GM20000 (cell line): Measurements from ENCODE around the gene ANP32A.

Source experiments
- DNase-seq: peaks from one replicate; pipeline ENCODE4 v3.0.0; 2012; ENCODE audit warnings: low spot score
- TF ChIP-seq, protein P1 (sequence below): IDR thresholded peaks from 2 replicates; pipeline ENCODE4 v1.5.1; 2012; ENCODE audit warnings: mild to moderate bottlenecking, control low read depth; ENCODE audit errors: extremely low read depth, missing control alignments

Gene ANP32A

DNA sequence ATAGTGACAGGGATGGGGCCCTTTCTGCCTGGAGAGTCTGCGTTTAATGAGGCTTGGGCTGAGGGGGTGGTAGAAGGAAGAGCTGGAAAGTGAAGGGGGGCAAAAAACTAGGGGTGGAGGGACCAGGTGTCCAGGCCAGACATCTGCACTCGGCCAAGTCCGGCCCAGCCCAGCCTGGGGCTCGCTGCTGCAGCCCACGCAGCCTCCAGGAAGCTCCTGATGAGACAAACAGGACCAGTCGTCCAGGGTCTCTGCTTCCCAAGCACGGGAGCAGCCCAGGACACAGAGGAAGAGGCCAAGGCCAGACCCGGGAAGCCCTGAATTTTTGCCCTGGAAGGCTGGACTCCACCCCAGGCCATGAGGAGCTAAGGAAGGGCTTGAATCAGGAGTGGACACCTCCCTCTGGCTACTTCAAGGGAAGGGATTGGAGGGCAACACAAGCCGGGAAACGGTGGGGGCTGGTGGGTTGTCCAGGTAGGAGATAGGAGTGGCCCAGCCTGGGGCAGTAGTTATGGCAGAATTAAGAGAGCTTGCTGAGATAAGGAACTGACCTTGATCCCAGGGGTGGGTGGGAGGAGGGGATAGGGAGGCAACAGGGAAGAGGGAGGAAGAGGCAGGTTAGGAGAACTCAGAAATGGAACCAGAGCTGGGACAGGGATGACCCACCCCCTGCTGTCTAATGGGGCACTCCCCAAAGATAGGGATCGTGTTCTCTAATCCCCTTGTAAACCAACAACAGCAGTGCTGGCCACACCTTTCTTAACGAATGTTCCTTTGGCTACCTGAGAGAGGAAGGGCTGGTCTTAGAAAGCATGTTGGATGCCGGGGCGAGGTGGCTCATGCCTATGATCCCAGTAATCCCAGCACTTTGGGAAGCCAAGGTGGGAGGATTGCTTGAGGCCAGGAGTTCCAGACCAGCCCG, 89.5 kb downstream of the ANP32A start:
- TF ChIP-seq, protein P1, sequence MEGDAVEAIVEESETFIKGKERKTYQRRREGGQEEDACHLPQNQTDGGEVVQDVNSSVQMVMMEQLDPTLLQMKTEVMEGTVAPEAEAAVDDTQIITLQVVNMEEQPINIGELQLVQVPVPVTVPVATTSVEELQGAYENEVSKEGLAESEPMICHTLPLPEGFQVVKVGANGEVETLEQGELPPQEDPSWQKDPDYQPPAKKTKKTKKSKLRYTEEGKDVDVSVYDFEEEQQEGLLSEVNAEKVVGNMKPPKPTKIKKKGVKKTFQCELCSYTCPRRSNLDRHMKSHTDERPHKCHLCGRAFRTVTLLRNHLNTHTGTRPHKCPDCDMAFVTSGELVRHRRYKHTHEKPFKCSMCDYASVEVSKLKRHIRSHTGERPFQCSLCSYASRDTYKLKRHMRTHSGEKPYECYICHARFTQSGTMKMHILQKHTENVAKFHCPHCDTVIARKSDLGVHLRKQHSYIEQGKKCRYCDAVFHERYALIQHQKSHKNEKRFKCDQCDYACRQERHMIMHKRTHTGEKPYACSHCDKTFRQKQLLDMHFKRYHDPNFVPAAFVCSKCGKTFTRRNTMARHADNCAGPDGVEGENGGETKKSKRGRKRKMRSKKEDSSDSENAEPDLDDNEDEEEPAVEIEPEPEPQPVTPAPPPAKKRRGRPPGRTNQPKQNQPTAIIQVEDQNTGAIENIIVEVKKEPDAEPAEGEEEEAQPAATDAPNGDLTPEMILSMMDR = no peak

DNA sequence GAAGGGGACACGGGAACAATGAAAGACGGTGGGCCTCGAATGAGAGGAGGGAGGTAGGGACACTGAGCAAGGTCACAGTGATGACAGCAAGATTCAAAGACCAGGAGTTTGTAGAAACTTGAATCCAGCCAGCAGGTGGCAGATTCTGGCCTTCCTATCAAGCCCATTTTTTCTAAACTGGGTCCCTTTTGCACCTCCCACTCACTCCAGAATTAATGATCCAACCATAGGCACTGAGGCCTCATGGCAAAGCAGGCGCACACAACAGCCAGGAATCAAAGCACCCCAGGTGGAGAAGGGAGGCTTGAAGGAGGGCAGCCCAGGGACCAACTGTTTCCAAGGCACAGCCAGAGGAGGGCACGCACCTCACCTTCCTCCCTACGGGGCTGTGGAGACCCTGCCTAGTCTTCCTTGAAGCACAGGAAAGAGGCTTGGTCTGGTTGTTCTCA, 90.2 kb downstream of the ANP32A start:
- TF ChIP-seq, protein P1 = peak; percentile 29
- DNase-seq = no peak

More for the DNA sequence above, 89.5 kb downstream of the ANP32A start:
- DNase-seq = no peak

DNA sequence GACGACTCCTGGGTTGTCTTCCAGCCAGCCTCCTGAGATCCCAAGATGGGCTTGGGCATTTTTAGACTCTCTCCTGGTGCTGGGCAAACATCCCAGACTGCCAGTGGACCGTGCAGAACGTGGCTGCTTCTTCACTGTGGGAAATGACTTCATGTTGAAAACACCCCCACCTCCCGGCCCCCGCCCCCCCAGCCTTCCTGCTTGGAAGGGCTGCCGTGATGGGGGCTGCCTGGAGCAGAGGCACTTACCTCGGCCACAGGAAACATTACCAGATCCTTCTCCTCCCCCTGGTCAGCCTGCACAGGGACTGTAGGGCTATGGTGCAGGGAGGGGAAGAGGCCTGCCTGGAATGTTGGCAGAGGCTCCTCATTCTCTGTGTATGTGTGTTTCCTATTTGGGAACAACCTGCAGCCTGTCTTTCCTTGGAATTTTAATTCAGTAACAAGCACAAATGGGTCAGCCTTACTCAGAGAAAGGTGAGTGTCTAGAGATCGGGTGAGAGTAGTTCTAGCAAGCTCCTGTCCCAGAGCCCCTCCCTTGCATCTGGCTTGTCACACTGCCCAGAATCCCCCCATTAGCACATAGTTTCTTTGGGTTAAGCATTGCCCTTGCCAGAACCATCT, 90.8 kb downstream of the ANP32A start:
- no peak for DNase-seq

More for the DNA sequence above, 90.8 kb downstream of the ANP32A start:
- TF ChIP-seq, protein P1 = no peak
